Astrocyte (in vitro differentiated cells and primary cell): Measurements from ENCODE around the gene LGMN.

Experiments used
- EZH2 ChIP-seq: IDR thresholded peaks from 2 replicates; pipeline ENCODE4 v1.6.1; 2012; ENCODE audit warnings: mild to moderate bottlenecking, low read length, inconsistent platforms; ENCODE audit not compliant: insufficient read depth
- TF ChIP-seq, protein P1 (sequence below): IDR thresholded peaks from 2 replicates; pipeline ENCODE4 v1.5.1; 2011; ENCODE audit warnings: low read depth, mild to moderate bottlenecking, inconsistent platforms, low read length, moderate library complexity; ENCODE audit not compliant: insufficient read depth

- TF ChIP-seq, protein P1, sequence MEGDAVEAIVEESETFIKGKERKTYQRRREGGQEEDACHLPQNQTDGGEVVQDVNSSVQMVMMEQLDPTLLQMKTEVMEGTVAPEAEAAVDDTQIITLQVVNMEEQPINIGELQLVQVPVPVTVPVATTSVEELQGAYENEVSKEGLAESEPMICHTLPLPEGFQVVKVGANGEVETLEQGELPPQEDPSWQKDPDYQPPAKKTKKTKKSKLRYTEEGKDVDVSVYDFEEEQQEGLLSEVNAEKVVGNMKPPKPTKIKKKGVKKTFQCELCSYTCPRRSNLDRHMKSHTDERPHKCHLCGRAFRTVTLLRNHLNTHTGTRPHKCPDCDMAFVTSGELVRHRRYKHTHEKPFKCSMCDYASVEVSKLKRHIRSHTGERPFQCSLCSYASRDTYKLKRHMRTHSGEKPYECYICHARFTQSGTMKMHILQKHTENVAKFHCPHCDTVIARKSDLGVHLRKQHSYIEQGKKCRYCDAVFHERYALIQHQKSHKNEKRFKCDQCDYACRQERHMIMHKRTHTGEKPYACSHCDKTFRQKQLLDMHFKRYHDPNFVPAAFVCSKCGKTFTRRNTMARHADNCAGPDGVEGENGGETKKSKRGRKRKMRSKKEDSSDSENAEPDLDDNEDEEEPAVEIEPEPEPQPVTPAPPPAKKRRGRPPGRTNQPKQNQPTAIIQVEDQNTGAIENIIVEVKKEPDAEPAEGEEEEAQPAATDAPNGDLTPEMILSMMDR = no peak
- no peak for TF ChIP-seq EZH2
Observed at GRCh38 chr14:92768795-92769194, 20.4 kb upstream of the LGMN start.
